K562 (cell line): ENCODE measurements around the gene ZNF384. TPM values are rescaled to one million over a fixed set of nuclear protein-coding genes. Genes with fewer than 3 reads are reported as not detected.

Source experiments
- ATAC-seq: fragments of 200-7000 bp; cut with Tn5 transposase; 3 replicates; pipeline ENCODE4 v1.9.1; 2020; ENCODE audit warnings: moderate library complexity
- BruUV-seq: library from RNA; stranded (reverse); fragments of 400-500 nt; replicated peaks from 2 replicates; lab custom pipeline; 2021; lab: Mats Ljungman, UMichigan
- CTCF ChIA-PET: fragments of 300-600 bp; formaldehyde crosslinking; extraction: SDS; loops from one replicate; lab custom pipeline; 2021; ENCODE audit warnings: low intra/inter-chr PET ratio; lab: Yijun Ruan, JAX
- POLR2A ChIA-PET: fragments of 300-600, 350-650 bp; sonication (Branson Sonifier 250); formaldehyde crosslinking; extraction: SDS; loops from one replicate; lab custom pipeline; 2021; ENCODE audit warnings: antibody characterized with exemption, inconsistent platforms; lab: Yijun Ruan, JAX
- DNase-seq, 4 experiments: peaks; one replicate each; pipeline versions ENCODE4 v3.0.0 to v3.0.0-alpha.2; 2011 to 2018; ENCODE audit warnings: low spot score in 3 of 4, mixed read lengths in 3 of 4; ENCODE audit errors: extremely low read depth in 1 of 4
- FAIRE-seq: peaks from 2 replicates; lab custom pipeline; 2011; peaks lifted over from hg19 to GRCh38; lab: Jason Lieb, UNC
- H2AFZ ChIP-seq: 2 replicates; pipeline ENCODE4 v1.6.0; 2011; ENCODE audit warnings: low read depth, low read length, control low read depth, inconsistent platforms
- H3K27ac ChIP-seq: fragments of 200-600 bp; 3 replicates; pipeline ENCODE4 v1.8.0; 2011; ENCODE audit warnings: low read depth, mild to moderate bottlenecking, control low read depth, inconsistent platforms, low read length, moderate library complexity, mixed read lengths; ENCODE audit errors: extremely low read depth
- H3K27me3 ChIP-seq, 2 experiments: fragments of 300-600 bp in 1 of 2; 2 replicates in 1 of 2; 3 replicates in 1 of 2; pipeline versions ENCODE4 v1.6.0 to v1.8.0; 2011; ENCODE audit warnings: inconsistent platforms in 2 of 2, low read length in 2 of 2, mild to moderate bottlenecking in 1 of 2, mixed read lengths in 1 of 2, moderate library complexity in 1 of 2; ENCODE audit not compliant: control insufficient read depth in 2 of 2, insufficient read depth in 2 of 2
- H3K36me3 ChIP-seq: fragments of 300-600 bp; 3 replicates; pipeline ENCODE4 v1.8.0; 2011; ENCODE audit warnings: mild to moderate bottlenecking, low read length, inconsistent platforms; ENCODE audit not compliant: control insufficient read depth, insufficient read depth
- H3K4me1 ChIP-seq, 2 experiments: fragments of 200-600 bp in 1 of 2; replicated peaks in 1 of 2; 2 replicates in 1 of 2; 3 replicates in 1 of 2; pipeline versions ENCODE4 v1.5.1 to v1.8.0; 2011; ENCODE audit warnings: inconsistent platforms in 2 of 2, low read length in 2 of 2, mild to moderate bottlenecking in 1 of 2, mixed read lengths in 1 of 2, moderate library complexity in 1 of 2; ENCODE audit not compliant: control insufficient read depth in 2 of 2, insufficient read depth in 2 of 2
- H3K4me2 ChIP-seq: 2 replicates; pipeline ENCODE4 v1.6.1; 2011; ENCODE audit warnings: low read length, control low read depth, inconsistent platforms, mixed read lengths; ENCODE audit not compliant: insufficient read depth
- H3K4me3 ChIP-seq: fragments of 200-600 bp; sonication (generic), shearing (Covaris generic); 2 replicates; pipeline ENCODE4 v1.5.1; 2016; ENCODE audit warnings: control low read depth, inconsistent platforms
- H3K79me2 ChIP-seq: fragments of 200-600 bp; 3 replicates; pipeline ENCODE4 v1.8.0; 2011; ENCODE audit warnings: low read length, inconsistent platforms; ENCODE audit not compliant: control insufficient read depth, insufficient read depth
- H3K9ac ChIP-seq, 2 experiments: 2 replicates each; pipeline versions ENCODE4 v1.6.0 to v1.6.1; 2011; ENCODE audit warnings: low read depth in 2 of 2, low read length in 2 of 2, control low read depth in 1 of 2, inconsistent platforms in 1 of 2, mild to moderate bottlenecking in 1 of 2, mixed read lengths in 1 of 2; ENCODE audit not compliant: insufficient read depth in 1 of 2
- H3K9me1 ChIP-seq: one replicate; pipeline ENCODE4 v1.6.0; 2011; ENCODE audit warnings: inconsistent platforms, mild to moderate bottlenecking, low read length, moderate library complexity; ENCODE audit not compliant: control insufficient read depth, insufficient read depth
- H3K9me3 ChIP-seq: replicated peaks from 2 replicates; pipeline ENCODE4 v1.5.1; 2011; ENCODE audit warnings: low read depth, low read length, inconsistent platforms; ENCODE audit not compliant: control insufficient read depth, insufficient read depth
- H4K20me1 ChIP-seq: replicated peaks from 2 replicates; pipeline ENCODE4 v1.6.1; 2011; ENCODE audit warnings: low read length, inconsistent platforms, mixed read lengths; ENCODE audit not compliant: control insufficient read depth, insufficient read depth
- ESRRB ChIP-seq: fragments of 250-450 bp; sonication (Bioruptor Pico); IDR thresholded peaks from 2 replicates; pipeline ENCODE4 v1.5.0; 2020; ENCODE audit warnings: mild to moderate bottlenecking, moderate library complexity, borderline replicate concordance
- HDAC6 ChIP-seq: IDR thresholded peaks from 2 replicates; pipeline ENCODE4 v1.6.1; 2012; ENCODE audit warnings: low read depth, mild to moderate bottlenecking, control low read depth, inconsistent platforms, low read length, moderate library complexity
- SOX6 ChIP-seq: fragments of 450-650 bp; IDR thresholded peaks from 2 replicates; pipeline ENCODE4 v1.6.1; 2014; ENCODE audit warnings: mild to moderate bottlenecking
- ZNF280A ChIP-seq: fragments of 450-650 bp; IDR thresholded peaks from 2 replicates; pipeline ENCODE4 v1.6.1; 2018; ENCODE audit warnings: mild to moderate bottlenecking, low read depth; ENCODE audit not compliant: partially characterized antibody
- WGBS: fragments of 100-300 bp; shearing (Covaris generic); methylation state at CpG from one replicate; pipeline ENCODE4 v1.1.6; 2016; ENCODE audit warnings: low coverage, mixed read lengths; ENCODE audit not compliant: insufficient coverage; ENCODE audit errors: missing lambda C conversion rate; 5-methylcytosine and 5-hydroxymethylcytosine counted together
- in situ Hi-C: fragments of 300-500 bp; cut with MboI; formaldehyde crosslinking; loops from 4 replicates; pipeline ENCODE4 v1.15.0; 2018; ENCODE audit warnings: inconsistent platforms, mixed read lengths
- intact Hi-C: fragments of 100-400 bp; cut with micrococcal nuclease; formaldehyde crosslinking; loops from 2 replicates; pipeline ENCODE4 v1.14.2; 2022
- polyA plus RNA-seq, 8 experiments: library from polyadenylated mRNA; depleted of rRNA in 4 of 8; stranded (reverse) in 5 of 8; unstranded in 3 of 8; fragments of >200 nt; fragmentation: Nextera tagmentation in 2 of 8; fragmentation: Illumina TruSeq in 1 of 8; extraction: Ambion mirVana in 2 of 8; extraction: Trizol in 1 of 8; gene quantifications; 2 replicates each; pipeline versions ENCODE4 v1.2.1 to v1.2.3, GENCODE V29; 2011 to 2014; ENCODE audit warnings: inconsistent platforms in 1 of 8, missing spikeins in 1 of 8
- total RNA-seq, 7 experiments: library from RNA; depleted of rRNA in 6 of 7; stranded (reverse); fragments of >200 nt in 6 of 7; fragmentation: Illumina TruSeq in 2 of 7; extraction: Trizol in 2 of 7; gene quantifications; 2 replicates each; pipeline versions ENCODE4 v1.2.1 to v1.2.3, GENCODE V29; 2011 to 2021; ENCODE audit warnings: low replicate concordance in 1 of 7
- TF ChIP-seq, protein P1 (sequence below), 3 experiments: IDR thresholded peaks in 2 of 3; conservative IDR thresholded peaks in 1 of 3; 2 replicates each; pipeline ENCODE4 v1.5.1; 2011 to 2012; ENCODE audit warnings: low read length in 3 of 3, mild to moderate bottlenecking in 3 of 3, control low read depth in 2 of 3, improper control_type of control experiment in 1 of 3, inconsistent platforms in 1 of 3, low read depth in 1 of 3, mixed read lengths in 1 of 3, moderate library complexity in 1 of 3; ENCODE audit not compliant: insufficient read depth in 2 of 3
- TF ChIP-seq, protein P2 (sequence below), 2 experiments: fragments of 450-650 bp; formaldehyde crosslinking in 1 of 2; IDR thresholded peaks; 2 replicates each; pipeline versions ENCODE4 v1.4.0 to v1.6.1; 2014 to 2020; ENCODE audit warnings: mild to moderate bottlenecking in 2 of 2, borderline replicate concordance in 1 of 2, low read depth in 1 of 2

ZNF384 gene
- total and polyA plus RNA-seq, 9 of the 15 experiments (the other 6 are each of a cell fraction or from before 2014, with no cell fraction given), result 0.36 to 64.8 (median 21.3) TPM

- peaks cover 56% of the 10 kb centered on the region for H3K36me3 ChIP-seq
- H2AFZ ChIP-seq, result no peak overlapping the region
- no TSS peak for BruUV-seq
- H3K4me1 ChIP-seq, result peaks cover 0 to 5% of the 10 kb centered on the region in 2 experiments; a peak in 1 of 5 replicates
- no peaks in the 10 kb centered on the region for H3K9me3 ChIP-seq
- in situ Hi-C loops (no loop called here), intact Hi-C loops (loop anchor here (5.0 kb wide), 2 partner anchors 38 to 132 kb away; partner anchors contain the start of gene COPS7A)
- 43% methylated on average over 5 of the region's 6 CpGs for WGBS
- DNase-seq (peak; percentile 27 to 69 (median 31)), FAIRE-seq (peak; percentile 85), ATAC-seq (no peak)
- H3K4me3 ChIP-seq, result no peak overlapping the region
- no peaks in the 10 kb centered on the region for H3K27me3 ChIP-seq
- H3K79me2 ChIP-seq, result peaks cover 87% of the 10 kb centered on the region
- no peaks in the 10 kb centered on the region; the same call in 1 of the 2 replicates for H4K20me1 ChIP-seq
- ChIA-PET POLR2A (interaction anchor here (0.6 to 0.9 kb wide), 2 partner anchors 15 to 23 kb away, joined by 3 read pairs; no protein-coding TSS in a partner anchor), CTCF (interaction anchor here (0.6 to 1.1 kb wide), 3 partner anchors 67 to 121 kb away, joined by 3 to 4 read pairs (median 3); no protein-coding TSS in a partner anchor)
- H3K9ac ChIP-seq, result no peak overlapping the region
- no peak overlapping the region for H3K27ac ChIP-seq
- H3K4me2 ChIP-seq, result no peak overlapping the region
- H3K9me1 ChIP-seq, result no peaks in the 10 kb centered on the region
- TF ChIP-seq ESRRB (CRISPR knock-in tag), result no peak
- TF ChIP-seq, protein P1, sequence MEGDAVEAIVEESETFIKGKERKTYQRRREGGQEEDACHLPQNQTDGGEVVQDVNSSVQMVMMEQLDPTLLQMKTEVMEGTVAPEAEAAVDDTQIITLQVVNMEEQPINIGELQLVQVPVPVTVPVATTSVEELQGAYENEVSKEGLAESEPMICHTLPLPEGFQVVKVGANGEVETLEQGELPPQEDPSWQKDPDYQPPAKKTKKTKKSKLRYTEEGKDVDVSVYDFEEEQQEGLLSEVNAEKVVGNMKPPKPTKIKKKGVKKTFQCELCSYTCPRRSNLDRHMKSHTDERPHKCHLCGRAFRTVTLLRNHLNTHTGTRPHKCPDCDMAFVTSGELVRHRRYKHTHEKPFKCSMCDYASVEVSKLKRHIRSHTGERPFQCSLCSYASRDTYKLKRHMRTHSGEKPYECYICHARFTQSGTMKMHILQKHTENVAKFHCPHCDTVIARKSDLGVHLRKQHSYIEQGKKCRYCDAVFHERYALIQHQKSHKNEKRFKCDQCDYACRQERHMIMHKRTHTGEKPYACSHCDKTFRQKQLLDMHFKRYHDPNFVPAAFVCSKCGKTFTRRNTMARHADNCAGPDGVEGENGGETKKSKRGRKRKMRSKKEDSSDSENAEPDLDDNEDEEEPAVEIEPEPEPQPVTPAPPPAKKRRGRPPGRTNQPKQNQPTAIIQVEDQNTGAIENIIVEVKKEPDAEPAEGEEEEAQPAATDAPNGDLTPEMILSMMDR (IDR thresholded peaks at IDR 0.05 in 2 of 3, conservative IDR thresholded peaks at IDR 0.05 in 1 of 3; ENCODE audit: insufficient read depth in 2 of 3, low read depth in 1 of 3, low read length in 3 of 3), result peak; percentile 45 to 71 (median 66); a peak in 5 of 6 replicates
- TF ChIP-seq, protein P2, sequence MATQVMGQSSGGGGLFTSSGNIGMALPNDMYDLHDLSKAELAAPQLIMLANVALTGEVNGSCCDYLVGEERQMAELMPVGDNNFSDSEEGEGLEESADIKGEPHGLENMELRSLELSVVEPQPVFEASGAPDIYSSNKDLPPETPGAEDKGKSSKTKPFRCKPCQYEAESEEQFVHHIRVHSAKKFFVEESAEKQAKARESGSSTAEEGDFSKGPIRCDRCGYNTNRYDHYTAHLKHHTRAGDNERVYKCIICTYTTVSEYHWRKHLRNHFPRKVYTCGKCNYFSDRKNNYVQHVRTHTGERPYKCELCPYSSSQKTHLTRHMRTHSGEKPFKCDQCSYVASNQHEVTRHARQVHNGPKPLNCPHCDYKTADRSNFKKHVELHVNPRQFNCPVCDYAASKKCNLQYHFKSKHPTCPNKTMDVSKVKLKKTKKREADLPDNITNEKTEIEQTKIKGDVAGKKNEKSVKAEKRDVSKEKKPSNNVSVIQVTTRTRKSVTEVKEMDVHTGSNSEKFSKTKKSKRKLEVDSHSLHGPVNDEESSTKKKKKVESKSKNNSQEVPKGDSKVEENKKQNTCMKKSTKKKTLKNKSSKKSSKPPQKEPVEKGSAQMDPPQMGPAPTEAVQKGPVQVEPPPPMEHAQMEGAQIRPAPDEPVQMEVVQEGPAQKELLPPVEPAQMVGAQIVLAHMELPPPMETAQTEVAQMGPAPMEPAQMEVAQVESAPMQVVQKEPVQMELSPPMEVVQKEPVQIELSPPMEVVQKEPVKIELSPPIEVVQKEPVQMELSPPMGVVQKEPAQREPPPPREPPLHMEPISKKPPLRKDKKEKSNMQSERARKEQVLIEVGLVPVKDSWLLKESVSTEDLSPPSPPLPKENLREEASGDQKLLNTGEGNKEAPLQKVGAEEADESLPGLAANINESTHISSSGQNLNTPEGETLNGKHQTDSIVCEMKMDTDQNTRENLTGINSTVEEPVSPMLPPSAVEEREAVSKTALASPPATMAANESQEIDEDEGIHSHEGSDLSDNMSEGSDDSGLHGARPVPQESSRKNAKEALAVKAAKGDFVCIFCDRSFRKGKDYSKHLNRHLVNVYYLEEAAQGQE (IDR thresholded peaks at IDR 0.05; ENCODE audit: borderline replicate concordance), result peak; percentile 30; the same call in 1 of the 2 replicates
- TF ChIP-seq, protein P2 (CRISPR knock-in tag; IDR thresholded peaks at IDR 0.05; ENCODE audit: low read depth), result no peak
- TF ChIP-seq SOX6, result no peak
- no peak for TF ChIP-seq ZNF280A
- TF ChIP-seq HDAC6, result no peak
These were observed 4.6 kb downstream of the ZNF384 start for GRCh38 chr12:6684609-6685008.
